Measurements from ENCODE around the gene SMAD2.

Gene SMAD2

GRCh38 chr18:47868744-47869143 lies 61.7 kb downstream of the SMAD2 start:
- Histone ChIP-seq H3K9me3 (replicated peaks in 1 of 2; ENCODE audit: control insufficient read depth in 2 of 2, insufficient read depth in 1 of 2, low read depth in 1 of 2, low read length in 2 of 2) (peaks cover 0 to 2% of the 10 kb centered on the region in 2 donors), H4K91ac (ENCODE audit: low read depth, low read length, poor library complexity) (no peak overlapping the region), H3K18ac (ENCODE audit: low read length) (no peak overlapping the region), H2BK15ac (ENCODE audit: low read length) (no peak overlapping the region), H2BK5ac (ENCODE audit: low read length) (no peak overlapping the region), H2AK5ac (ENCODE audit: low read depth, low read length) (no peak overlapping the region), H3K4me3 (ENCODE audit: low read length in 2 of 2) (no peak overlapping the region), H3K4me2 (ENCODE audit: insufficient read depth, low read length, poor library complexity, severe bottlenecking) (no peak overlapping the region), H3K23ac (ENCODE audit: low read depth, low read length, poor library complexity) (no peak overlapping the region), H2BK120ac (ENCODE audit: low read depth, low read length) (no peak overlapping the region), H3K14ac (ENCODE audit: low read length) (no peak overlapping the region), H3K79me1 (ENCODE audit: low read depth, low read length) (no peaks in the 10 kb centered on the region), H3K27ac (replicated peaks; ENCODE audit: low read length) (no peak overlapping the region), H3K4ac (ENCODE audit: low read length) (no peak overlapping the region), H2AFZ (ENCODE audit: low read length) (no peak overlapping the region), H3K4me1 (ENCODE audit: control insufficient read depth in 2 of 2, insufficient read depth in 1 of 2, low read depth in 1 of 2, low read length in 2 of 2) (peaks cover 0 to 1% of the 10 kb centered on the region in 2 donors), H3K9ac (ENCODE audit: low read depth, low read length, poor library complexity) (no peak overlapping the region), H2BK12ac (ENCODE audit: low read length) (no peak overlapping the region), H3K36me3 (replicated peaks in 1 of 2; ENCODE audit: control insufficient read depth in 2 of 2, insufficient read depth in 2 of 2, low read length in 2 of 2) (peaks cover 7 to 76% of the 10 kb centered on the region in 2 donors), H3K27me3 (ENCODE audit: control insufficient read depth in 3 of 3, insufficient read depth in 3 of 3, low read depth in 1 of 3, low read length in 3 of 3) (no peaks in the 10 kb centered on the region), H4K8ac (ENCODE audit: low read depth, low read length) (no peak overlapping the region)
- WGBS, 2 donors (ENCODE audit: extremely low coverage in 2 of 2, insufficient read length in 2 of 2, insufficient replicate concordance in 1 of 2): no CpG with 5 or more reads among the region's 3 CpGs
- no peak for DNase-seq (ENCODE audit: low spot score)

- Histone ChIP-seq H2BK5ac (ENCODE audit: low read length) (no peak overlapping the region), H3K23ac (ENCODE audit: low read depth, low read length, poor library complexity) (no peak overlapping the region), H3K36me3 (replicated peaks in 1 of 2; ENCODE audit: control insufficient read depth in 2 of 2, insufficient read depth in 2 of 2, low read length in 2 of 2) (peaks cover 8 to 97% of the 10 kb centered on the region in 2 donors)
Measured at GRCh38 chr18:47865183-47865582, 65.3 kb downstream of the SMAD2 start.

GRCh38 chr18:47863041-47863440 lies 67.4 kb downstream of the SMAD2 start:
- Histone ChIP-seq H3K18ac (ENCODE audit: low read length) (no peak overlapping the region), H3K9me3 (replicated peaks in 1 of 2; ENCODE audit: control insufficient read depth in 2 of 2, insufficient read depth in 1 of 2, low read depth in 1 of 2, low read length in 2 of 2) (peaks cover 4 to 23% of the 10 kb centered on the region in 2 donors), H3K9ac (ENCODE audit: low read depth, low read length, poor library complexity) (no peak overlapping the region), H2AFZ (ENCODE audit: low read length) (no peak overlapping the region), H4K91ac (ENCODE audit: low read depth, low read length, poor library complexity) (no peak overlapping the region), H3K27ac (replicated peaks; ENCODE audit: low read length) (no peak overlapping the region), H3K27me3 (ENCODE audit: control insufficient read depth in 3 of 3, insufficient read depth in 3 of 3, low read depth in 1 of 3, low read length in 3 of 3) (no peaks in the 10 kb centered on the region), H3K4me1 (ENCODE audit: control insufficient read depth in 2 of 2, insufficient read depth in 1 of 2, low read depth in 1 of 2, low read length in 2 of 2) (no peaks in the 10 kb centered on the region), H2BK15ac (ENCODE audit: low read length) (no peak overlapping the region), H2BK5ac (ENCODE audit: low read length) (no peak overlapping the region), H2AK5ac (ENCODE audit: low read depth, low read length) (no peak overlapping the region), H3K14ac (ENCODE audit: low read length) (no peak overlapping the region), H3K4me2 (ENCODE audit: insufficient read depth, low read length, poor library complexity, severe bottlenecking) (no peak overlapping the region), H3K4me3 (ENCODE audit: low read length in 2 of 2) (no peak overlapping the region), H2BK120ac (ENCODE audit: low read depth, low read length) (no peak overlapping the region), H3K36me3 (replicated peaks in 1 of 2; ENCODE audit: control insufficient read depth in 2 of 2, insufficient read depth in 2 of 2, low read length in 2 of 2) (peaks cover 7 to 99% of the 10 kb centered on the region in 2 donors), H4K8ac (ENCODE audit: low read depth, low read length) (no peak overlapping the region), H3K79me1 (ENCODE audit: low read depth, low read length) (no peaks in the 10 kb centered on the region), H3K23ac (ENCODE audit: low read depth, low read length, poor library complexity) (no peak overlapping the region), H2BK12ac (ENCODE audit: low read length) (no peak overlapping the region), H3K4ac (ENCODE audit: low read length) (no peak overlapping the region)
- DNase-seq (ENCODE audit: low spot score): no peak

More at GRCh38 chr18:47865183-47865582, 65.3 kb downstream of the SMAD2 start:
- Histone ChIP-seq H3K9me3 (replicated peaks in 1 of 2; ENCODE audit: control insufficient read depth in 2 of 2, insufficient read depth in 1 of 2, low read depth in 1 of 2, low read length in 2 of 2) (peaks cover under 1 to 4% of the 10 kb centered on the region in 2 donors), H3K27ac (replicated peaks; ENCODE audit: low read length) (no peak overlapping the region), H3K18ac (ENCODE audit: low read length) (no peak overlapping the region), H3K4ac (ENCODE audit: low read length) (no peak overlapping the region), H3K27me3 (ENCODE audit: control insufficient read depth in 3 of 3, insufficient read depth in 3 of 3, low read depth in 1 of 3, low read length in 3 of 3) (no peaks in the 10 kb centered on the region), H2BK120ac (ENCODE audit: low read depth, low read length) (no peak overlapping the region), H3K4me3 (ENCODE audit: low read length in 2 of 2) (no peak overlapping the region), H3K79me1 (ENCODE audit: low read depth, low read length) (no peaks in the 10 kb centered on the region), H2AFZ (ENCODE audit: low read length) (no peak overlapping the region), H3K9ac (ENCODE audit: low read depth, low read length, poor library complexity) (no peak overlapping the region), H4K8ac (ENCODE audit: low read depth, low read length) (no peak overlapping the region), H2BK12ac (ENCODE audit: low read length) (no peak overlapping the region), H3K4me1 (ENCODE audit: control insufficient read depth in 2 of 2, insufficient read depth in 1 of 2, low read depth in 1 of 2, low read length in 2 of 2) (no peaks in the 10 kb centered on the region), H3K4me2 (ENCODE audit: insufficient read depth, low read length, poor library complexity, severe bottlenecking) (no peak overlapping the region), H2AK5ac (ENCODE audit: low read depth, low read length) (no peak overlapping the region), H4K91ac (ENCODE audit: low read depth, low read length, poor library complexity) (no peak overlapping the region), H2BK15ac (ENCODE audit: low read length) (no peak overlapping the region), H3K14ac (ENCODE audit: low read length) (no peak overlapping the region)
- 100% methylated on average over 1 of the region's 3 CpGs; no CpG with 5 or more reads in 1 of the 2 donors for WGBS, 2 donors (ENCODE audit: extremely low coverage in 2 of 2, insufficient read length in 2 of 2, insufficient replicate concordance in 1 of 2)
- no peak for DNase-seq (ENCODE audit: low spot score)

- H4K8ac ChIP-seq (ENCODE audit: low read depth, low read length): no peak overlapping the region
- H3K4me1 ChIP-seq (ENCODE audit: control insufficient read depth in 2 of 2, insufficient read depth in 1 of 2, low read depth in 1 of 2, low read length in 2 of 2): no peaks in the 10 kb centered on the region
- no CpG with 5 or more reads among the region's 3 CpGs for WGBS, 2 donors (ENCODE audit: extremely low coverage in 2 of 2, insufficient read length in 2 of 2, insufficient replicate concordance in 1 of 2)
- no peak overlapping the region for H3K18ac ChIP-seq (ENCODE audit: low read length)
- H2BK120ac ChIP-seq (ENCODE audit: low read depth, low read length): no peak overlapping the region
- H3K79me1 ChIP-seq (ENCODE audit: low read depth, low read length): no peaks in the 10 kb centered on the region
- H2AK5ac ChIP-seq (ENCODE audit: low read depth, low read length): no peak overlapping the region
- no peak overlapping the region for H4K91ac ChIP-seq (ENCODE audit: low read depth, low read length, poor library complexity)
- peaks cover 15 to 83% of the 10 kb centered on the region in 2 donors for H3K36me3 ChIP-seq (replicated peaks in 1 of 2; ENCODE audit: control insufficient read depth in 2 of 2, insufficient read depth in 2 of 2, low read length in 2 of 2)
- H3K27ac ChIP-seq (replicated peaks; ENCODE audit: low read length): no peak overlapping the region
- DNase-seq (ENCODE audit: low spot score): no peak
- peaks cover 12 to 53% of the 10 kb centered on the region in 2 donors for H3K9me3 ChIP-seq (replicated peaks in 1 of 2; ENCODE audit: control insufficient read depth in 2 of 2, insufficient read depth in 1 of 2, low read depth in 1 of 2, low read length in 2 of 2)
- H2BK12ac ChIP-seq (ENCODE audit: low read length): no peak overlapping the region
- H2AFZ ChIP-seq (ENCODE audit: low read length): no peak overlapping the region
- no peak overlapping the region for H2BK5ac ChIP-seq (ENCODE audit: low read length)
- no peaks in the 10 kb centered on the region for H3K27me3 ChIP-seq (ENCODE audit: control insufficient read depth in 3 of 3, insufficient read depth in 3 of 3, low read depth in 1 of 3, low read length in 3 of 3)
- no peak overlapping the region for H3K4ac ChIP-seq (ENCODE audit: low read length)
- no peak overlapping the region for H3K4me3 ChIP-seq (ENCODE audit: low read length in 2 of 2)
- H2BK15ac ChIP-seq (ENCODE audit: low read length): no peak overlapping the region
- no peak overlapping the region for H3K4me2 ChIP-seq (ENCODE audit: insufficient read depth, low read length, poor library complexity, severe bottlenecking)
- no peak overlapping the region for H3K14ac ChIP-seq (ENCODE audit: low read length)
- no peak overlapping the region for H3K9ac ChIP-seq (ENCODE audit: low read depth, low read length, poor library complexity)
- H3K23ac ChIP-seq (ENCODE audit: low read depth, low read length, poor library complexity): no peak overlapping the region
Measured at GRCh38 chr18:47858607-47859006, 71.9 kb downstream of the SMAD2 start.
